ENCODE measurements around the gene GAS5. TPM values are rescaled to one million over a fixed set of nuclear protein-coding genes. Genes with fewer than 3 reads are reported as not detected.
"Not testable (repeated sequence)": the region's sequence is repeated elsewhere in the genome, so short reads cannot be mapped to it uniquely, and the experiment has no call there.

Gene GAS5
- polyA plus RNA-seq (ENCODE audit: insufficient read length in 3 of 3) = 100 to 1,000 TPM; 711 to 900 (median 717) TPM

- DNase-seq (ENCODE audit: low read depth in 3 of 3, low spot score in 2 of 3) = peak; percentile 98 to 100 (median 99)
Observed at GRCh38 chr1:173867753-173868265, at the start of gene GAS5. GAS5 (minus strand) TSS chr1:173867989.

- DNase-seq (ENCODE audit: low read depth in 3 of 3, low spot score in 2 of 3) = no peak
Observed at GRCh38 chr1:173917149-173917548, 49.4 kb upstream of the GAS5 start, which contains the start of gene SERPINC1. SERPINC1 (minus strand) TSS chr1:173917327; CDS start chr1:173917259, 68 bp downstream.

- DNase-seq (ENCODE audit: low read depth in 3 of 3, low spot score in 2 of 3) = no peak
Observed at GRCh38 chr1:173916667-173917066, 48.9 kb upstream of the GAS5 start.

- DNase-seq (ENCODE audit: low read depth in 3 of 3, low spot score in 2 of 3) = no peak
Observed at GRCh38 chr1:173915596-173915995, 47.8 kb upstream of the GAS5 start.

GRCh38 chr1:173914366-173914871 lies 46.6 kb upstream of the GAS5 start:
- DNase-seq (ENCODE audit: low read depth in 3 of 3, low spot score in 2 of 3) = no peak

GRCh38 chr1:173913111-173913510 lies 45.3 kb upstream of the GAS5 start:
- no peak for DNase-seq (ENCODE audit: low read depth in 3 of 3, low spot score in 2 of 3)

- DNase-seq (ENCODE audit: low read depth in 3 of 3, low spot score in 2 of 3) = no peak
Observed at GRCh38 chr1:173903827-173904531, 36.2 kb upstream of the GAS5 start.

GRCh38 chr1:173900992-173901391 lies 33.2 kb upstream of the GAS5 start:
- no peak for DNase-seq (ENCODE audit: low read depth in 3 of 3, low spot score in 2 of 3)

- no peak for DNase-seq (ENCODE audit: low read depth in 3 of 3, low spot score in 2 of 3)
Observed at GRCh38 chr1:173900427-173900826, 32.6 kb upstream of the GAS5 start.

GRCh38 chr1:173894189-173894588 lies 26.4 kb upstream of the GAS5 start:
- no peak for DNase-seq (ENCODE audit: low read depth in 3 of 3, low spot score in 2 of 3)

- DNase-seq (ENCODE audit: low read depth in 3 of 3, low spot score in 2 of 3) = no peak
Observed at GRCh38 chr1:173893611-173894010, 25.8 kb upstream of the GAS5 start.

GRCh38 chr1:173889885-173890284 lies 22.1 kb upstream of the GAS5 start:
- DNase-seq (ENCODE audit: low read depth in 3 of 3, low spot score in 2 of 3) = no peak

GRCh38 chr1:173888749-173889148 lies 21.0 kb upstream of the GAS5 start:
- DNase-seq (ENCODE audit: low read depth in 3 of 3, low spot score in 2 of 3) = no peak

- no peak for DNase-seq (ENCODE audit: low read depth in 3 of 3, low spot score in 2 of 3)
Observed at GRCh38 chr1:173887627-173888026, 19.8 kb upstream of the GAS5 start.

GRCh38 chr1:173886746-173887611 lies 19.2 kb upstream of the GAS5 start:
- DNase-seq (ENCODE audit: low read depth in 3 of 3, low spot score in 2 of 3) = no peak

GRCh38 chr1:173884701-173885100 lies 16.9 kb upstream of the GAS5 start:
- no peak for DNase-seq (ENCODE audit: low read depth in 3 of 3, low spot score in 2 of 3)

GRCh38 chr1:173881117-173881516 lies 13.3 kb upstream of the GAS5 start:
- not testable (repeated sequence) for DNase-seq (ENCODE audit: low read depth in 3 of 3, low spot score in 2 of 3)

GRCh38 chr1:173878251-173878650 lies 10.5 kb upstream of the GAS5 start:
- no peak for DNase-seq (ENCODE audit: low read depth in 3 of 3, low spot score in 2 of 3)

- DNase-seq (ENCODE audit: low read depth in 3 of 3, low spot score in 2 of 3) = no peak
Observed at GRCh38 chr1:173876732-173877131, 8.9 kb upstream of the GAS5 start.

- DNase-seq (ENCODE audit: low read depth in 3 of 3, low spot score in 2 of 3) = no peak
Observed at GRCh38 chr1:173871500-173871899, 3.7 kb upstream of the GAS5 start.

- DNase-seq (ENCODE audit: low read depth in 3 of 3, low spot score in 2 of 3) = no peak
Observed at GRCh38 chr1:173871091-173871490, 3.3 kb upstream of the GAS5 start.

All from right renal cortex interstitium (tissue), 3 donors.